Neutrophil (primary cell): ENCODE measurements around the gene LRBA.

ENCODE experiments used
- H3K27ac ChIP-seq: fragments of 200-600 bp; sonication (generic); 2 replicates; pipeline ENCODE4 v1.5.1; 2016; ENCODE audit warnings: mild to moderate bottlenecking, moderate library complexity
- H3K27me3 ChIP-seq: fragments of 200-600 bp; sonication (generic); 2 replicates; pipeline ENCODE4 v1.6.0; 2016; ENCODE audit warnings: mild to moderate bottlenecking
- H3K36me3 ChIP-seq: fragments of 200-600 bp; sonication (generic); 2 replicates; pipeline ENCODE4 v1.5.1; 2017
- H3K4me1 ChIP-seq, 2 experiments: fragments of 200-600 bp in 1 of 2; sonication (generic) in 1 of 2; 1 replicate in 1 of 2; 2 replicates in 1 of 2; pipeline versions ENCODE4 v1.5.1 to v1.6.1; 2013 to 2016; ENCODE audit warnings: low read depth in 1 of 2, low read length in 1 of 2, mild to moderate bottlenecking in 1 of 2, moderate library complexity in 1 of 2; ENCODE audit not compliant: control insufficient read depth in 1 of 2, insufficient read depth in 1 of 2
- H3K4me3 ChIP-seq, 2 experiments: fragments of 200-600 bp in 1 of 2; sonication (generic) in 1 of 2; 1 replicate in 1 of 2; 2 replicates in 1 of 2; pipeline ENCODE4 v1.5.1; 2013 to 2016; ENCODE audit warnings: low read depth in 1 of 2, low read length in 1 of 2, mild to moderate bottlenecking in 1 of 2, moderate library complexity in 1 of 2
- H3K9me3 ChIP-seq: fragments of 200-600 bp; sonication (generic); 2 replicates; pipeline ENCODE4 v1.5.1; 2016
- TF ChIP-seq, protein P1 (sequence below): fragments of 200-600 bp; sonication (generic); IDR thresholded peaks from 2 replicates; pipeline ENCODE4 v1.5.1; 2016; ENCODE audit warnings: antibody characterized with exemption

Gene LRBA

GRCh38 chr4:150820409-150820808 is 194.7 kb downstream of the LRBA start:
- no peak overlapping the region for H3K4me3 ChIP-seq
- H3K27ac ChIP-seq, result no peak overlapping the region
- H3K36me3 ChIP-seq, result no peaks in the 10 kb centered on the region
- no peaks in the 10 kb centered on the region for H3K9me3 ChIP-seq
- H3K4me1 ChIP-seq, result no peaks in the 10 kb centered on the region
- TF ChIP-seq, protein P1, sequence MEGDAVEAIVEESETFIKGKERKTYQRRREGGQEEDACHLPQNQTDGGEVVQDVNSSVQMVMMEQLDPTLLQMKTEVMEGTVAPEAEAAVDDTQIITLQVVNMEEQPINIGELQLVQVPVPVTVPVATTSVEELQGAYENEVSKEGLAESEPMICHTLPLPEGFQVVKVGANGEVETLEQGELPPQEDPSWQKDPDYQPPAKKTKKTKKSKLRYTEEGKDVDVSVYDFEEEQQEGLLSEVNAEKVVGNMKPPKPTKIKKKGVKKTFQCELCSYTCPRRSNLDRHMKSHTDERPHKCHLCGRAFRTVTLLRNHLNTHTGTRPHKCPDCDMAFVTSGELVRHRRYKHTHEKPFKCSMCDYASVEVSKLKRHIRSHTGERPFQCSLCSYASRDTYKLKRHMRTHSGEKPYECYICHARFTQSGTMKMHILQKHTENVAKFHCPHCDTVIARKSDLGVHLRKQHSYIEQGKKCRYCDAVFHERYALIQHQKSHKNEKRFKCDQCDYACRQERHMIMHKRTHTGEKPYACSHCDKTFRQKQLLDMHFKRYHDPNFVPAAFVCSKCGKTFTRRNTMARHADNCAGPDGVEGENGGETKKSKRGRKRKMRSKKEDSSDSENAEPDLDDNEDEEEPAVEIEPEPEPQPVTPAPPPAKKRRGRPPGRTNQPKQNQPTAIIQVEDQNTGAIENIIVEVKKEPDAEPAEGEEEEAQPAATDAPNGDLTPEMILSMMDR, result no peak
- H3K27me3 ChIP-seq, result no peaks in the 10 kb centered on the region

DNA sequence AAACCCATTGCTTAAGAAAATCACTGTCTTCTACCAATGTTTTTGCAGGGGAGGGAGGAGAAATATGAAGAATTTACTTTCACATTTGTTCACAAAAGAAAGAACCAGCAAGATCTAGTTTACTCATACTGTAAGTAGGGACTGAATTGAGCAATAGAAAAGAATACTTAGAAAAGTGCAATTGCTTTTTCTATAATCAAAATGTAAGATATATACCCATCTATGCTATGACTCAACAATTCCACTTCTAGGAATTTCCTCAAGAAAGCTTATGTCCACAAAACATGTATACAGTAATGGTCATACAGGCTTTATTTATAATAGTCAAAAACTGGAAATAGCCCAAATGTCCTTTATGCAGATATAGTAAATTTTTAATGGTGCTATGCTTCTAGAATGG is 196.4 kb downstream of the LRBA start:
- no peak overlapping the region for H3K4me3 ChIP-seq
- no peak overlapping the region for H3K27ac ChIP-seq
- no peaks in the 10 kb centered on the region for H3K4me1 ChIP-seq
- TF ChIP-seq, protein P1, result no peak
- no peaks in the 10 kb centered on the region for H3K27me3 ChIP-seq
- H3K36me3 ChIP-seq, result no peaks in the 10 kb centered on the region
- H3K9me3 ChIP-seq, result no peaks in the 10 kb centered on the region

- Histone ChIP-seq H3K4me3 (no peak overlapping the region), H3K27ac (no peak overlapping the region), H3K4me1 (no peaks in the 10 kb centered on the region), H3K27me3 (no peaks in the 10 kb centered on the region), H3K9me3 (no peaks in the 10 kb centered on the region), H3K36me3 (no peaks in the 10 kb centered on the region)
- TF ChIP-seq, protein P1, result no peak
These were observed 197.1 kb downstream of the LRBA start for GRCh38 chr4:150817804-150818528.

GRCh38 chr4:150817017-150817416 is 198.1 kb downstream of the LRBA start:
- Histone ChIP-seq H3K9me3 (no peaks in the 10 kb centered on the region), H3K27ac (no peak overlapping the region), H3K36me3 (no peaks in the 10 kb centered on the region), H3K4me1 (no peaks in the 10 kb centered on the region), H3K4me3 (no peak overlapping the region), H3K27me3 (no peaks in the 10 kb centered on the region)
- TF ChIP-seq, protein P1, result no peak

DNA sequence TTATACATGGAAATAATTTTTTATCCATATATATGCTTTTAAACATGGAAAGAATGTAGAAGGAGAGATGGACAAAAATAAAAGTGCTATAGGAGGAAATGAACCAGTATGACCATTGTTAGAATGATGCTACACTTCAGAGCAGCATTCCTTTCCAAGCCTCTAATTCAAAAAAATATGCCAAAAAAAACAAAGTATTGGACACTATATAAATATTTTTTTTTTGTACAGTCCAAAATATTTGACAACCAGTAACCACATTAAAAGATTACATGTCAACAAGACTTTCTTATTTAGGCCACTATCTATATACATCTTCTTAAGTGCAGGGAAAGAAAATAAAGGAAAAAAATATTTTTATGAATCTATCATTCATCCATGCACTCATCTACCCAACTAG is 198.6 kb downstream of the LRBA start:
- no peaks in the 10 kb centered on the region for H3K9me3 ChIP-seq
- H3K4me3 ChIP-seq, result no peak overlapping the region
- H3K27me3 ChIP-seq, result no peaks in the 10 kb centered on the region
- no peaks in the 10 kb centered on the region for H3K36me3 ChIP-seq
- no peaks in the 10 kb centered on the region for H3K4me1 ChIP-seq
- TF ChIP-seq, protein P1, result no peak
- no peak overlapping the region for H3K27ac ChIP-seq
